Thoracic aorta (tissue), 2 donors: ENCODE results near the gene ADARB2. TPM values are rescaled to one million over a fixed set of nuclear protein-coding genes. Genes with fewer than 3 reads are reported as not detected.
"Not testable (repeated sequence)": the region's sequence is repeated elsewhere in the genome, so short reads cannot be mapped to it uniquely, and the experiment has no call there.

Experiments used
- ATAC-seq: fragments of 150-250 bp; one replicate; pipeline ENCODE4 v1.8.0; 2017; ENCODE audit warnings: low read depth; ENCODE audit not compliant: insufficient number of reproducible peaks, low FRiP score
- DNase-seq: peaks from one replicate; pipeline ENCODE4 v3.0.0-alpha.2; 2020; ENCODE audit warnings: low spot score
- H3K27ac ChIP-seq, 2 donors: fragments of 200-600 bp; sonication (generic); 1 replicate in 1 of 2; 2 replicates in 1 of 2; pipeline ENCODE4 v1.5.1; 2016; ENCODE audit warnings: mild to moderate bottlenecking in 2 of 2, moderate library complexity in 2 of 2
- H3K27me3 ChIP-seq: fragments of 200-600 bp; sonication (generic); replicated peaks from 2 replicates; pipeline ENCODE4 v1.6.0; 2016; ENCODE audit warnings: mild to moderate bottlenecking; ENCODE audit not compliant: insufficient read depth
- H3K36me3 ChIP-seq: fragments of 200-600 bp; sonication (generic); one replicate; pipeline ENCODE4 v1.5.1; 2016
- H3K4me1 ChIP-seq, 2 donors: fragments of 200-600 bp; sonication (generic); 1 replicate in 1 of 2; 2 replicates in 1 of 2; pipeline versions ENCODE4 v1.5.1 to v1.6.0; 2016; ENCODE audit warnings: low read depth in 2 of 2, mild to moderate bottlenecking in 1 of 2; ENCODE audit not compliant: control insufficient read depth in 1 of 2
- H3K4me3 ChIP-seq: fragments of 200-600 bp; sonication (generic); 2 replicates; pipeline ENCODE4 v1.5.1; 2016; ENCODE audit warnings: mild to moderate bottlenecking
- H3K9me3 ChIP-seq: fragments of 200-600 bp; sonication (generic); 2 replicates; pipeline ENCODE4 v1.5.1; 2016
- CTCF ChIP-seq: fragments of 200-600 bp; sonication (generic); IDR thresholded peaks from one replicate; pipeline ENCODE4 v1.5.1; 2019; ENCODE audit warnings: antibody characterized with exemption
- total RNA-seq, 2 donors: library from RNA; depleted of rRNA; stranded (reverse); fragments of >200 nt; gene quantifications; one replicate each; pipeline versions ENCODE4 v1.1.0 to v1.2.3, GENCODE V29; 2016

ADARB2 gene
- total RNA-seq, 2 donors from 2014 or later = 0.71 to 3.1 TPM

DNA sequence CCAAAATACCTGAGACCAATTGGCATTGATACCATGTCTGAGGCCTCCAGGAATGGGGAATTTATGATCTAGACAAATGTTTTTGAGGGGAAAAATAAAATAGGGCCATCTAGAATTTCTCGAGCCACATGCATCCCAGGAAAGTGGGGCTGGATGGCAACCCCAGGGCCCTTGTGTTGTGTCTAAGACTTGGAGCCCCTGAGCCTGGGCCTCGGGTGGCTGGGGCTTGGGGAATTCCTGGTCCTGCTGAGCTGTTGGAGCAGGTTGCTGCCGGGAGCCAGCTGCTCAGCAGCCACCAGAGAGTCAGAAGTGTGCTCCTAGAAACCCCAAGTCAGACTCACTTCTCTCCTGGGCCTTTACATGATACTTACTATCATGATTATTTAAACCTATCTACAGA lies 508.2 kb downstream of the ADARB2 start:
- no peak for TF ChIP-seq CTCF
- H3K27me3 ChIP-seq = no peaks in the 10 kb centered on the region
- H3K4me1 ChIP-seq = peaks cover 0 to 8% of the 10 kb centered on the region in 2 donors
- H3K36me3 ChIP-seq = no peaks in the 10 kb centered on the region
- no peak for DNase-seq
- H3K9me3 ChIP-seq = no peaks in the 10 kb centered on the region
- ATAC-seq = no peak
- H3K4me3 ChIP-seq = no peak overlapping the region
- H3K27ac ChIP-seq = no peak overlapping the region

DNA sequence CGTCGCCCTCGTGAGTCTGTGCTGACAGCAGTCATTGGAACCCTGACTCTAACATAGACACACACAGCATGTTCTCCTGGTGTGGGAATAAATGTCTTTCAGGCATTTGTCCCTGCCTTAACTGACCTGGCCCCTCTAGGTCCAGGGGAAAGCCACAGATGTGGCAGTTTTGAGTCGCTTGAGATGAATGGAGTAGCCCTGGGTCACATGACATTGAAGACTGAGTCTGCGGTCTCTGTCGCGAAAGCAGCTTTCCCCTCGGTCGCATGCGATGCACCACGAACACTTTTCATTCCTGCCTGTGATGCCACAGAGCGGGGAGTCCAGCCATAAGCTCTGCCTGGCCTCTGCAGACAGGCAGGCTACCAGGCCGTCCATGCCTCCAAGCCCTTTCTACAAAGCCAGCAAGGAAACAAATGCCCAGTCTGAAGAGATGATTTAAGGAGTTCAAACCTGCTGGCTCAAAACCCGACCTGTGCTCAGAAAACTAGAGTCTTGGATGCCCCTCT lies 508.8 kb downstream of the ADARB2 start:
- Histone ChIP-seq H3K36me3 (no peaks in the 10 kb centered on the region), H3K4me3 (no peak overlapping the region), H3K27me3 (no peaks in the 10 kb centered on the region), H3K9me3 (no peaks in the 10 kb centered on the region), H3K4me1 (peaks cover 0 to 8% of the 10 kb centered on the region in 2 donors), H3K27ac (no peak overlapping the region)
- no peak for ATAC-seq
- no peak for DNase-seq
- no peak for TF ChIP-seq CTCF

DNA sequence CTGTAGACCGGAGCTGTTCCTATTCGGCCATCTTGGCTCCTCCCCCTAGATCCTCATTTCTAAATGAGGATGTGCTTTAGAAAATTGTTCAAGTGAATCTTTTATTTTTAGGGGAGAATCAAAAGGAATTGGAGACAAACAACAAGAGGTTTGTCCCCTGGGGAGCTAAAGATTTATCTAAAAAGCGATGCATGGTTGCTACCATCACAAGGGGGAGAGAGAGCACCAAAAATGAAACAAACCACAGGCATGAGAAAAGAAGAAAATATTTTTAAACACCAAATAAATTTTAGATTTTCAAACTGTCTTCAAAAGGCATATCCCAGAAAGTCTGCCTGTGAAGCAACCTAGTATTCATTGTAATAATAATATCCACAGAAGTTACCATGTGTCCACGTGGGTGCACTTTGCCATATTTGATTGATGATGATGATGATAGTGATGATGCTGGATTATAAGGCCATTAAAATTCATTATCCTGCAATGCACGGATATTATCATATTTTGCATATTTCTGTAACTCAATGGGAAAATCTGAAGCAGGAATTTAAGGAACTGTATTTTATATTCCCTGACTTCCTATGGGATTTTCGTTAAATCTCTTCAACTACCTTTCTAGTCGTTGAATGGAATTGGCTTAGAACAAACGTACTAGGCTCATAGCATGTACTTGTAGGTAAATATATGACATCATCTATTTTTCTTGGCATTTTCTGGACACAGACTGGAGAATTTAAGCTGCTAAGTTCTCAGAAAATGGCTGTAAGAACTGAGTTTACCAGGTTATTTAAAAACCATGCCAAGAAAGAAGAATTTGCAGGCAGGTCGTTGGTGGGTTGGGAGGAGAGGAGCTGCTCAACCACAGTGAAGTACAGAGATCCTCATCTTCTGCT lies 509.6 kb downstream of the ADARB2 start:
- H3K9me3 ChIP-seq = no peaks in the 10 kb centered on the region
- TF ChIP-seq CTCF = no peak
- no peaks in the 10 kb centered on the region for H3K27me3 ChIP-seq
- no peak for DNase-seq
- no peaks in the 10 kb centered on the region for H3K36me3 ChIP-seq
- H3K4me1 ChIP-seq = peaks cover 0 to 8% of the 10 kb centered on the region in 2 donors
- H3K27ac ChIP-seq = no peak overlapping the region
- H3K4me3 ChIP-seq = no peak overlapping the region
- ATAC-seq = no peak

DNA sequence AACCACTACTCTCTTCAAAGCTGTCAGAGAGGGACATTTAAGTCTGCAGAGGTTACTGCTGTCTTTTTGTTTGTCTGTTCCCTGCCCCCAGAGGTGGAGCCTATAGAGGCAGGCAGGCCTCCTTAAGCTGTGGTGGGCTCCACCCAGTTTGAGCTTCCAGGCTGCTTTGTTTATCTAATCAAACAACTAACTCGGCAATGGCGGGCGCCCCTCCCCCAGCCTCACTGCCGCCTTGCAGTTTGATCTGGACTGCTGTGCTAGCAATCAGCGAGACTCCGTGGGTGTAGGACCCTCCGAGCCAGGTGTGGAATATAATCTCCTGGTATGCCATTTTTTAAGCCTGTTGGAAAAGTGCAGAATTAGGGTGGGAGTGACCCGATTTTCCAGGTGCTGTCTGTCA lies 510.4 kb downstream of the ADARB2 start:
- DNase-seq, H3K27ac ChIP-seq, H3K4me1 ChIP-seq, H3K36me3 ChIP-seq, H3K4me3 ChIP-seq, H3K9me3 ChIP-seq, ATAC-seq, H3K27me3 ChIP-seq: not testable (repeated sequence)

- H3K9me3 ChIP-seq, H3K27ac ChIP-seq, H3K4me1 ChIP-seq, H3K36me3 ChIP-seq, H3K4me3 ChIP-seq, ATAC-seq, DNase-seq, H3K27me3 ChIP-seq: not testable (repeated sequence)
These were observed 517.5 kb downstream of the ADARB2 start for GRCh38 chr10:1219874-1220273.

DNA sequence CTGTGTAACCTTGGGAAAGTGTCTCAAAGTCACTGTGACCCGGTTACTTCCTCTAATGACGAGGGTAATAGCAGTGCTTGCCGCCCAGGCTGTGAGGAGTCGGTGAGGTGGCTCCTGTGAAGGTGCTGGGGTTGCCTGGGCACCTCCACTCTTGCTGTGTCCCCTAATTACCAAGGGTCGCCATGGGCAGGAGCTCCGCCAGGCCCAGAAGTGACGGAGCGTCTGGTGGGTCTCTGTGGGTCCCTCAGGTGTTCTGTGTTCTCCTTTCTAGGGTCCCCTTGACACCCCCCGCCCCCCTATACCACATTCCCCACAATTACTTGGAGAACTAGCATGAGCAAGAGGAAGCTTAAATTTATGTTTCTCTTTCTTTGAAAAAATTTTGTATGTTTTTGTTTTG lies 519.7 kb downstream of the ADARB2 start:
- no peaks in the 10 kb centered on the region for H3K9me3 ChIP-seq
- no peak for ATAC-seq
- no peak for DNase-seq

More for the DNA sequence above, 519.7 kb downstream of the ADARB2 start:
- no peak overlapping the region for H3K4me3 ChIP-seq
- no peaks in the 10 kb centered on the region for H3K4me1 ChIP-seq
- H3K27me3 ChIP-seq = no peaks in the 10 kb centered on the region
- H3K27ac ChIP-seq = no peak overlapping the region
- no peak for TF ChIP-seq CTCF
- no peaks in the 10 kb centered on the region for H3K36me3 ChIP-seq
